Karpas-422 (cell line): ENCODE results near the gene CCDC85B. TPM values are rescaled to one million over a fixed set of nuclear protein-coding genes. Genes with fewer than 3 reads are reported as not detected.
A peak's percentile ranks its signal among the peaks of the same experiment; 100 is the strongest.

Experiments
- DNase-seq: peaks from one replicate; pipeline ENCODE4 v3.0.0-alpha.2; 2015
- H2AFZ ChIP-seq: fragments of 200-600 bp; sonication (generic); 2 replicates; pipeline ENCODE4 v1.6.1; 2014; ENCODE audit warnings: antibody characterized with exemption, low read length, mixed read lengths
- H3K27ac ChIP-seq: fragments of 200-600 bp; sonication (generic); 2 replicates; pipeline ENCODE4 v1.5.1; 2014; ENCODE audit warnings: mild to moderate bottlenecking, low read length, moderate library complexity
- H3K27me3 ChIP-seq: fragments of 200-600 bp; sonication (generic); 2 replicates; pipeline ENCODE4 v1.6.1; 2014; ENCODE audit warnings: low read length, mixed read lengths
- H3K36me3 ChIP-seq: fragments of 200-600 bp; sonication (generic); 2 replicates; pipeline ENCODE4 v1.6.1; 2014; ENCODE audit warnings: low read length, mixed read lengths; ENCODE audit not compliant: insufficient read depth
- H3K4me1 ChIP-seq: fragments of 200-600 bp; sonication (generic); 2 replicates; pipeline ENCODE4 v1.6.1; 2014; ENCODE audit warnings: mild to moderate bottlenecking, low read length, mixed read lengths
- H3K4me2 ChIP-seq: fragments of 200-600 bp; sonication (generic); 2 replicates; pipeline ENCODE4 v1.6.1; 2014; ENCODE audit warnings: low read length, low read depth, mild to moderate bottlenecking; ENCODE audit not compliant: poor library complexity, severe bottlenecking
- H3K4me3 ChIP-seq: fragments of 200-600 bp; sonication (generic); 2 replicates; pipeline ENCODE4 v1.5.1; 2014; ENCODE audit warnings: mild to moderate bottlenecking, antibody characterized with exemption, low read length, mixed read lengths
- H3K79me2 ChIP-seq: fragments of 200-600 bp; sonication (generic); 2 replicates; pipeline ENCODE4 v1.6.1; 2014; ENCODE audit warnings: mild to moderate bottlenecking, low read length, mixed read lengths
- H3K9ac ChIP-seq: fragments of 200-600 bp; sonication (generic); 2 replicates; pipeline ENCODE4 v1.6.0; 2014; ENCODE audit warnings: low read length
- H3K9me2 ChIP-seq: fragments of 200-600 bp; sonication (generic), shearing (Covaris generic); replicated peaks from 2 replicates; pipeline ENCODE4 v1.6.0; 2014; ENCODE audit warnings: mild to moderate bottlenecking, low read length, moderate library complexity; ENCODE audit not compliant: insufficient read depth
- H3K9me3 ChIP-seq: fragments of 300-700, 200-600 bp; sonication (generic); 2 replicates; pipeline ENCODE4 v1.6.1; 2014; ENCODE audit warnings: low read length, mixed read lengths
- H4K20me1 ChIP-seq: fragments of 200-600 bp; sonication (generic); 2 replicates; pipeline ENCODE4 v1.6.1; 2014; ENCODE audit warnings: mild to moderate bottlenecking, antibody characterized with exemption, low read length, low read depth; ENCODE audit not compliant: insufficient read depth
- total RNA-seq: library from RNA; depleted of rRNA; stranded (reverse); fragments of >200 nt; shearing (Covaris generic); gene quantifications from 2 replicates; pipeline ENCODE4 v1.2.3, GENCODE V29; 2014; ENCODE audit warnings: low replicate concordance

The CCDC85B gene
- total RNA-seq, 1 experiment from 2014 or later, result 21.3 TPM

- Histone ChIP-seq H3K9me3 (no peaks in the 10 kb centered on the region), H3K36me3 (peaks cover 17% of the 10 kb centered on the region), H2AFZ (no peak overlapping the region), H3K9me2 (no peaks in the 10 kb centered on the region), H3K27me3 (no peaks in the 10 kb centered on the region), H3K4me2 (no peak overlapping the region), H3K9ac (no peak overlapping the region), H3K4me1 (peaks cover 22% of the 10 kb centered on the region), H3K79me2 (peaks cover 18% of the 10 kb centered on the region), H4K20me1 (peaks cover 19% of the 10 kb centered on the region), H3K4me3 (no peak overlapping the region), H3K27ac (no peak overlapping the region)
- no peak for DNase-seq
These were observed 25.6 kb upstream of the CCDC85B start for GRCh38 chr11:65864706-65865471.

DNA sequence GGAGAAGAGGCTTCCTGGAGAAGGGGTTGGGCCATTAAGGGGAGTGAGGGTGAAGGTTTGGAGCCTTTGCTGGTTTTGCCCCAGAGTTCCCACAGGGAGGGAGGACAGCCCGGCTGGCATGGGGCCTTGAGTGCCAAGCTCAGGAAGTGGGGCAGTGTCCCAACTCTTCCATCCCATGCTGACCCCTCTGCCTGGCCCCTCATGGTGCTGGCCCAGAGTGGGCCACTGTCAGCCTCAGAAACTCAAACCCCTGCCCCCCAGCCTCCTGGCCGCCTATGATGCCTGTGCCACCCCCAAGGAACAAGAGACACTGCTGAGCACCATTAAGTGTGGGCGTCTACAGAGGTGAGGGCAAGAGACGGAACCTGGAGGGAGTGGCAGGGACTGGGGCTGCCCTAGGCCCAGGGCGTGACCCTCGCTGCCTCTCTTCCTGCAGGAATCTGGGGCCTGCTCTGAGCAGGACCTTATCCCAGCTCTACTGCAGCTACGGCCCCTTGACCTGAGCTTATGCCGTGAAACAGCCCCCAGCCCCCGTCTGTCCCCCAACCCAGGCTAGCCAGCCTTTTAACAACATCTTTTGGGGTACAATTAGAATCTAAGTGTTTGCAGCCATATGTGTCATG, 24.8 kb upstream of the CCDC85B start:
- Histone ChIP-seq H4K20me1 (peaks cover 19% of the 10 kb centered on the region), H2AFZ (no peak overlapping the region), H3K9me3 (no peaks in the 10 kb centered on the region), H3K27me3 (no peaks in the 10 kb centered on the region), H3K79me2 (peaks cover 18% of the 10 kb centered on the region), H3K4me2 (no peak overlapping the region), H3K36me3 (peaks cover 17% of the 10 kb centered on the region), H3K9ac (no peak overlapping the region), H3K4me3 (no peak overlapping the region), H3K9me2 (no peaks in the 10 kb centered on the region), H3K27ac (no peak overlapping the region), H3K4me1 (peaks cover 19% of the 10 kb centered on the region)
- DNase-seq, result no peak

DNA sequence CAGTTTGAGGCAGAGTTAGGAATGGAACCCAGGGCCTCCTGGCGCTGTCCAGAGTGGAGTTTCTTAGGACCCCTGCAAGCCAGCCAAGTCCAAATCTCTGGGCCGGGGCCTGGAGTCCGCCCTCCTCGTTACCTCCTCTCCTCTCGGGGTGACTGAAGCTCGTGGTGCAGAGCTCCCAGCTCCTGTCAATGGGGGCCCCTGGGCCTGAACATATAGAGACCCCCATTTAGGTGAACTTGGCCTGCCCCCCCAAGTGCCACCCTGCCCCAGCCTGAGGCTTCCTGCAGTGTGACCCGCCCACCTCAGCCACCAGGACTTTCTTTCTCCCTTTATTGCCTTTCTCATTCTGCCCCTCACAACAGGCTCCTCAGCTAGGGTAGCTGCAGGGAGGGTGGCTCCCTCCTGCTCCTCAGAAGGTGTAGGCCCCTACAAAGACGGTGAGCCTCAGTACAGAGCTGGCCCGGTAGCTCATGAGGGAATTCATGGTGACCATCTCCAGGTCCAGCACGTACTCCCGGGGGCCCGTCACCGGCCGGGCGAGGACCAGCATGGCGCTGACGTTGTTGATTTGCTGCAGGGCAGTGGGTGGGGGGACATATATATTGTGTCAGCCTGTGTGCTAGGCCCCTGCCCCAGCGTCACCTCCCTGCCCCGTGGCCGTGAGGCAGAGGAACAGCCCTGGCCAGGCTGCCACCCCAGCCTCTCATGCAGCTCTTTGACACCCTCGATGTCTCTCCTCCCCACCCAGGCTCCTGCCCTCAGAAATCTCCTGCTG, 23.8 kb upstream of the CCDC85B start:
- H3K4me1 ChIP-seq, result peaks cover 14% of the 10 kb centered on the region
- H4K20me1 ChIP-seq, result peaks cover 19% of the 10 kb centered on the region
- H3K4me2 ChIP-seq, result no peak overlapping the region
- no peak overlapping the region for H3K4me3 ChIP-seq
- no peak overlapping the region for H2AFZ ChIP-seq
- H3K9me3 ChIP-seq, result no peaks in the 10 kb centered on the region
- H3K36me3 ChIP-seq, result peaks cover 16% of the 10 kb centered on the region
- no peak for DNase-seq
- no peaks in the 10 kb centered on the region for H3K27me3 ChIP-seq
- H3K79me2 ChIP-seq, result peaks cover 7% of the 10 kb centered on the region
- no peak overlapping the region for H3K27ac ChIP-seq
- no peak overlapping the region for H3K9ac ChIP-seq
- no peaks in the 10 kb centered on the region for H3K9me2 ChIP-seq

DNA sequence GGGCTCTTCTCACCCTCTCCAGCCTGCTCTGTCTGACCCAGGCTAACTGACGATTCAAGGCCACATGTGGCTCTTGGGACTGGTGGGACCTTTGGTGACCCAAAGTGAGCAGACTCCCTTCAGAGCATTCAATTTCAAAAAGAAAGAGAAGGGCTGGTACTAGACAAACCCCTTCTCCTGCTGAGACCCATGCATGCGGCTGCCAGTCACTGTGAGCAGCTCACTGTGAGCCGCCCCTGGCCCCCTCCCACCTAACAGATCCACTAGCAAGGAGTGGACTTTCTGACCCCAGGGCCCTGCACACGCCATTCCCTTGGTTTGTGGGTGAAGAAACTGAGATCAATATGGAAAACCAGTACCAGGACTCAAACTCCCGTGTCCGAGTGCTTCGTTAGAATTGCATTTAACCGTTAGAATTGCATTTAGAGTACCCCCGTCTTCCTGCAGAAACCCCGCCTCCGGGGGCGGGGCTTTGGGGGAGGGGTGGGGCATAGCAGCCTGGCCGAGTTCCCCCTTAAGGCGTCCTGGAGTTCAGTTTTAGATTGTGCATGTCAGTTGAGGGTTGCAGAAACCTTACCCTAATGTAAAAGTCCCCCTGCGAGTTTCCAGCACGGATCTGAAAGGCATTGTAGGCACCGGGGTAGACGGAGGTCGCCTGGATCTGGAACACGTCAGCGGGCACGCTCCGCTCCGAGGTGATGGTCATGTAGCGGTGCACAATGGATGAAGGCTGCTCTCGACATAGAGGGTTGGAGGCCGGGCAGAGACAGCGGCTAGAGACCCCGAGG, 23.0 kb upstream of the CCDC85B start:
- no peak overlapping the region for H2AFZ ChIP-seq
- H4K20me1 ChIP-seq, result peaks cover 19% of the 10 kb centered on the region
- no peaks in the 10 kb centered on the region; the same call in 1 of the 2 replicates for H3K79me2 ChIP-seq
- no peak overlapping the region for H3K9ac ChIP-seq
- no peak overlapping the region for H3K4me2 ChIP-seq
- DNase-seq, result peak; percentile 78
- H3K36me3 ChIP-seq, result peaks cover 8% of the 10 kb centered on the region
- H3K9me2 ChIP-seq, result no peaks in the 10 kb centered on the region
- H3K9me3 ChIP-seq, result no peaks in the 10 kb centered on the region
- H3K27me3 ChIP-seq, result no peaks in the 10 kb centered on the region
- H3K4me3 ChIP-seq, result no peak overlapping the region
- H3K27ac ChIP-seq, result no peak overlapping the region
- peaks cover 9% of the 10 kb centered on the region for H3K4me1 ChIP-seq

DNA sequence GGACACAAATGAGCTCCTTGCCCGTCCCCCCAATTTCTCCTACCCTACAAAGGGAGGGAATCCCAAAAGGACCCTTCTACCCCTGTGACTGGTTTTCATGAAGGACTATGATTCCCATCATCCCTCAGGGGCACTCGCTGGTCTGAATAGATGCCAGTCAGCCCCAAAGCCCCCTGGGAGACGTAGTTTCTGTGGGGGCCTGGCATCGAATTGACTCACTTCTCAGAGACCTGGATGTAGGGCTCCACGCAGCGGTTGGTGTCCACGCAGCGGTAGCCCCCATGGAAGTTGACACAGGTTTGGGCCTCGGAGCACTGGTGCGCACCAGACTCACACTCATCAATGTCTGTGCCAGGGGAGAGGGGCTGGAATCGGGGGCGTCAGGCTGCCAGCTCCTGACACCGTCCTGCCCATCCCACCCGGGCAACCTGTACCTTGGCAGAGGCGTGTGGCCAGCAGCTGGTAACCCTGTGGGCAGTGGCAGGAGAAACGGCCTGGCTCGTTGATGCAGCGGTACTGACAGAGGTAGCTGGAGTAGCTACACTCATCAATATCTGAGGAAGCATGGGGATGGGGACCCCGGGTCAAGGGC, 22.3 kb upstream of the CCDC85B start:
- peak; percentile 71 for DNase-seq
- Histone ChIP-seq H2AFZ (no peak overlapping the region), H3K4me2 (no peak overlapping the region)

DNA sequence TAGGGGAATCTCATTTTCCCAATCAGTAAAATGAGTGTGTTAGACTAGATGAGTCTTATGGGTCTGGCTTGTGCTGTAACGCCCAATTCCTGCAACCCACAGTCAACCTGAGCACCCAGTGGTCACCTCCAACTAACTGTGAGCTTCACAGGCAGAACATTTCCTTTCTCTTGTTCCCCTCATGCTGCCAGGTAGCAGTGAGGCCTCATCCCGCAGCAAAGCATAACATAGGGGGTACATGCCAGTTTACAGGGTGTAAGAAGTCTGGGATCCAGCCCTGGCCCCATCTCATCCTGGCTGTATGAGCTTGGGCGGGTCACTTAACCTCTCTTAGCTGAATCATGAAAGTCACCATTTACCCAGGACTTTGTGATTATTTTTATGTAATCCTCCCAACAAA, 21.6 kb upstream of the CCDC85B start:
- no peak for DNase-seq
- peaks cover 18% of the 10 kb centered on the region for H3K4me1 ChIP-seq
- peaks cover 4% of the 10 kb centered on the region; the same call in 1 of the 2 replicates for H3K36me3 ChIP-seq
- peaks cover 19% of the 10 kb centered on the region for H4K20me1 ChIP-seq
- no peaks in the 10 kb centered on the region for H3K27me3 ChIP-seq
- H3K4me2 ChIP-seq, result no peak overlapping the region
- H3K9me2 ChIP-seq, result no peaks in the 10 kb centered on the region
- H3K9me3 ChIP-seq, result no peaks in the 10 kb centered on the region
- H2AFZ ChIP-seq, result no peak overlapping the region
- no peak overlapping the region for H3K4me3 ChIP-seq
- no peak overlapping the region for H3K9ac ChIP-seq
- no peaks in the 10 kb centered on the region for H3K79me2 ChIP-seq
- no peak overlapping the region for H3K27ac ChIP-seq

More for the DNA sequence above, 22.3 kb upstream of the CCDC85B start:
- Histone ChIP-seq H3K9ac (no peak overlapping the region), H3K79me2 (no peaks in the 10 kb centered on the region), H3K27me3 (no peaks in the 10 kb centered on the region), H3K9me2 (no peaks in the 10 kb centered on the region), H3K4me1 (peaks cover 12% of the 10 kb centered on the region), H4K20me1 (peaks cover 19% of the 10 kb centered on the region), H3K27ac (no peak overlapping the region), H3K4me3 (no peak overlapping the region), H3K9me3 (no peaks in the 10 kb centered on the region), H3K36me3 (peaks cover 4% of the 10 kb centered on the region; the same call in 1 of the 2 replicates)

GRCh38 chr11:65869643-65870306, 20.7 kb upstream of the CCDC85B start:
- no peak overlapping the region for H3K9ac ChIP-seq
- no peaks in the 10 kb centered on the region for H3K79me2 ChIP-seq
- no peaks in the 10 kb centered on the region for H3K9me3 ChIP-seq
- H3K4me3 ChIP-seq, result no peak overlapping the region
- H2AFZ ChIP-seq, result no peak overlapping the region
- peak; percentile 57 for DNase-seq
- no peaks in the 10 kb centered on the region for H3K9me2 ChIP-seq
- peaks cover 19% of the 10 kb centered on the region for H4K20me1 ChIP-seq
- H3K27ac ChIP-seq, result no peak overlapping the region
- H3K27me3 ChIP-seq, result no peaks in the 10 kb centered on the region
- H3K4me2 ChIP-seq, result no peak overlapping the region
- H3K36me3 ChIP-seq, result no peaks in the 10 kb centered on the region; the same call in 1 of the 2 replicates
- peaks cover 18% of the 10 kb centered on the region for H3K4me1 ChIP-seq
